ENCODE data around the gene TRHDE. TPM values are rescaled to one million over a fixed set of nuclear protein-coding genes. Genes with fewer than 3 reads are reported as not detected.

TRHDE gene
- polyA plus RNA-seq, 2 of the 4 experiments (the other 2 are of a cell fraction), result 0.16 to 0.32 TPM

- TF ChIP-seq, protein P1, sequence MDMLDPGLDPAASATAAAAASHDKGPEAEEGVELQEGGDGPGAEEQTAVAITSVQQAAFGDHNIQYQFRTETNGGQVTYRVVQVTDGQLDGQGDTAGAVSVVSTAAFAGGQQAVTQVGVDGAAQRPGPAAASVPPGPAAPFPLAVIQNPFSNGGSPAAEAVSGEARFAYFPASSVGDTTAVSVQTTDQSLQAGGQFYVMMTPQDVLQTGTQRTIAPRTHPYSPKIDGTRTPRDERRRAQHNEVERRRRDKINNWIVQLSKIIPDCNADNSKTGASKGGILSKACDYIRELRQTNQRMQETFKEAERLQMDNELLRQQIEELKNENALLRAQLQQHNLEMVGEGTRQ (IDR thresholded peaks at IDR 0.05), result no peak
Observed at GRCh38 chr12:72311946-72312345, 39.8 kb downstream of the TRHDE start (continued).

DNA sequence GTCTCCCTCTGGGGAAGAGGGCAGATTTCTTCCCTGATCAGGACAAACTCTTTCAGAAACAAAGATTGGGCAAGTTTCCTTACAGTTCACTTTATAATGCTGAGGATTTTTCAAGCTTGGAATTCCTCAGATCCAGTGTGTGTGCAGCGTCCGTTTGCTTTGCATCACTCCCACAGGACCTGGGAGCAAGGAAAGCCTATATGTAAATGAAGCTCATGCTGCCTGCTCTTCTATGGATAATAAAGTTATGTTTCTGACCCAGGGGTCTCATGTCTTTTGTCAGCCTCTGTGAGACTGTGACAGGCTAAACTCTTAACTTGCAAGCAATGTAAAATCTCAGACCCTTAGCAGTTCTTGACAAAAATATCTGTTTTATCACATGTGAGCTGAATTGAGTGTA lies 41.6 kb downstream of the TRHDE start:
- TF ChIP-seq, protein P2, sequence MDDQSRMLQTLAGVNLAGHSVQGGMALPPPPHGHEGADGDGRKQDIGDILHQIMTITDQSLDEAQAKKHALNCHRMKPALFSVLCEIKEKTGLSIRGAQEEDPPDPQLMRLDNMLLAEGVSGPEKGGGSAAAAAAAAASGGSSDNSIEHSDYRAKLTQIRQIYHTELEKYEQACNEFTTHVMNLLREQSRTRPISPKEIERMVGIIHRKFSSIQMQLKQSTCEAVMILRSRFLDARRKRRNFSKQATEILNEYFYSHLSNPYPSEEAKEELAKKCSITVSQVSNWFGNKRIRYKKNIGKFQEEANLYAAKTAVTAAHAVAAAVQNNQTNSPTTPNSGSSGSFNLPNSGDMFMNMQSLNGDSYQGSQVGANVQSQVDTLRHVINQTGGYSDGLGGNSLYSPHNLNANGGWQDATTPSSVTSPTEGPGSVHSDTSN (IDR thresholded peaks at IDR 0.05), result no peak
- TF ChIP-seq RARB (CRISPR knock-in tag; IDR thresholded peaks at IDR 0.05), result no peak
- TF ChIP-seq POLR2AphosphoS2 (conservative IDR thresholded peaks at IDR 0.05; ENCODE audit: low read length), result no peak
- no peak for FAIRE-seq
- Histone ChIP-seq H3K9me3 (no peaks in the 10 kb centered on the region), H3K27ac (no peak overlapping the region), H3K4me1 (no peaks in the 10 kb centered on the region), H3K4me2 (no peak overlapping the region), H3K4me3 (no peak overlapping the region)
- ChIA-PET CTCF (no interaction called here), POLR2A (no interaction called here)
- no peak for DNase-seq (ENCODE audit: low read depth in 1 of 2, low spot score in 1 of 2)
- WGBS (ENCODE audit: missing lambda C conversion rate), result 18% methylated on average over 2 of the region's 2 CpGs
- ATAC-seq, result no peak

DNA sequence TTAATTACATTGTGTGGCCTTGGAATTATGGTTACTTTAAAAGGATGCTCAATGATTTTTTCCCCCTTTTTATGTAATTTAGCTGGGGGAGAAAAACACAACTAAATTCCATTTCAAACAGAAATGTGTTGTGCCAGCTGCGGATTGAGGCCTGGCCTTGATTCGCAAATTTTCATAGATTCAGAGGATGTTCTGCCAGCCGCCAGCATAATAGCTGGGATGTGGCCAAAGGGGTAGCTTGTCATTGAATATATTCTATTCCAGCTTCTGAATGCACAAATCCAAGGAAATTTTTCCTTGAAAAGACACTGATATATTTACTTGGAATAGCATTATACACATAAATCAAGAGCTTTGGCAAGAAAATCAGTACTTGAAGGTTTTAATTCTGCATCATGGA lies 43.7 kb downstream of the TRHDE start:
- TF ChIP-seq SREBF2 (IDR thresholded peaks at IDR 0.05) (no peak), EP300 (IDR thresholded peaks at IDR 0.05) (no peak), RNF2 (IDR thresholded peaks at IDR 0.05; ENCODE audit: borderline replicate concordance, low read depth) (no peak), TFCP2L1 (CRISPR knock-in tag; IDR thresholded peaks at IDR 0.05) (no peak)
- WGBS (ENCODE audit: missing lambda C conversion rate), result 91% methylated on average over 3 of the region's 3 CpGs
- no peak for ATAC-seq
- no peaks in the 10 kb centered on the region for H3K9me3 ChIP-seq
- no peak overlapping the region for H3K4me2 ChIP-seq
- H3K4me3 ChIP-seq, result no peak overlapping the region
- ChIA-PET POLR2A (no interaction called here), CTCF (interaction anchor here (0.7 kb wide), 1 partner anchor 25 kb away, joined by 3 read pairs; no protein-coding TSS in a partner anchor)
- no peaks in the 10 kb centered on the region for H3K4me1 ChIP-seq
- no peak for DNase-seq (ENCODE audit: low read depth in 1 of 2, low spot score in 1 of 2)
- no peak overlapping the region for H3K27ac ChIP-seq
- FAIRE-seq, result no peak

DNA sequence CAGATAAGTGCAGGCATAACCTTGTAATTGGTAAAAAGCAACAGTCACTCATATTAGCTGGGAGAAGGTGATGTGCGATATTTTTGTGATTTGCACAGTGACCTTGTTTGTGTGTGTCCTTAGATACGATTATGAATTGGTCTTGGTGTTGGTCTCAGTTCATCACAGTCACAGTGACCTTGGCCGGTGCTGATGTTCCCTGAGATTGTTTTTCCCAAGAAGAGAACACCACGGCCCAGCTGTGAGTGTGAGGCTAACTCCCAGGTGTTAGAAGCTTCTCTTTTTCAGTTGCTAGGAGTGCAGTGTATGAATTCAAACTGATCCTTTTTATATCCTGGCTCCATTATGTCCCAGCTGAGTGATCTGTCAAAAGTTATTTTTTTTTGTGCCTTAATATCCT lies 46.2 kb downstream of the TRHDE start:
- WGBS (ENCODE audit: missing lambda C conversion rate), result 14% methylated on average over 4 of the region's 4 CpGs
- Histone ChIP-seq H3K4me3 (no peak overlapping the region), H3K27ac (no peak overlapping the region), H3K9me3 (no peaks in the 10 kb centered on the region), H3K4me1 (no peaks in the 10 kb centered on the region), H3K4me2 (no peak overlapping the region)
- no peak for DNase-seq (ENCODE audit: low read depth in 1 of 2, low spot score in 1 of 2)
- ChIA-PET CTCF (no interaction called here), POLR2A (no interaction called here)
- TF ChIP-seq HOXB5 (CRISPR knock-in tag; IDR thresholded peaks at IDR 0.05), result no peak
- no peak for TF ChIP-seq EP300 (IDR thresholded peaks at IDR 0.05)
- no peak for TF ChIP-seq CEBPB (IDR thresholded peaks at IDR 0.05)
- no peak for TF ChIP-seq JUN (IDR thresholded peaks at IDR 0.05)
- no peak for TF ChIP-seq HOXB13 (CRISPR knock-in tag; IDR thresholded peaks at IDR 0.05; ENCODE audit: low read depth)
- no peak for TF ChIP-seq CBX8 (IDR thresholded peaks at IDR 0.05)
- no peak for TF ChIP-seq FOXS1 (CRISPR knock-in tag; IDR thresholded peaks at IDR 0.05)
- TF ChIP-seq SREBF2 (IDR thresholded peaks at IDR 0.05), result no peak
- no peak for TF ChIP-seq HEYL (CRISPR knock-in tag; IDR thresholded peaks at IDR 0.05)
- no peak for ATAC-seq
- no peak for FAIRE-seq

DNA sequence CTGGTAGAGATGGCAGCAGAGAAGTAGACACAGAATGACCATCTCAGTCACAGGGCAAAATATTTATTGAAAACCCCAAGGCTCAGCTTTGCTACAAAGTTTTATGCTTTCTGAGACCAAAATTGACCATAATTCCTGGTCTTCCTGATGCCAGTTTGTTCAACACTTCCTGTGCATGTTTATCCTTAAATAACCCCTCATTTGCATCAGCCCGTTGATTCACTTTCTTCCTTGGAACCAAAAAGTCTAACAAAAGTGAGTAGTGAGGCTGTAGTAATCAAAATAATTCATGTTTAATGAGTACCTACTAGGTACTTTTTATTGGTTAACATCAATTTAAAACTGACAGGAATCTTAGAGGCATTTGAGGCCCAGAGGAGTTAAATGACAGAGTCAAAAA lies 51.7 kb downstream of the TRHDE start:
- CTCF ChIA-PET, result no interaction called here
- no peak overlapping the region for H3K4me3 ChIP-seq
- FAIRE-seq (no peak), ATAC-seq (no peak), DNase-seq (ENCODE audit: low read depth in 1 of 2, low spot score in 1 of 2) (no peak)
- no peak overlapping the region for H3K27ac ChIP-seq
- H3K4me1 ChIP-seq, result no peaks in the 10 kb centered on the region
- POLR2A ChIA-PET, result no interaction called here
- TF ChIP-seq MAZ (IDR thresholded peaks at IDR 0.05; ENCODE audit: borderline replicate concordance, low read depth, low read length) (no peak), JUNB (IDR thresholded peaks at IDR 0.05) (no peak), FOSL2 (IDR thresholded peaks at IDR 0.05) (no peak), FOSL2 (CRISPR knock-in tag; IDR thresholded peaks at IDR 0.05) (no peak), BHLHE40 (IDR thresholded peaks at IDR 0.05; ENCODE audit: low read depth, low read length) (no peak)
- TF ChIP-seq, protein P2 (IDR thresholded peaks at IDR 0.05), result no peak
- 18% methylated on average over 1 of the region's 1 CpG for WGBS (ENCODE audit: missing lambda C conversion rate)
- no peaks in the 10 kb centered on the region for H3K9me3 ChIP-seq
- H3K4me2 ChIP-seq, result no peak overlapping the region

Data from A549 (cell line).